Activated naive CD4-positive, alpha-beta T cell treated with anti-CD3 and anti-CD28 coated beads, Interleukin-2, amount 50 U/mL, for 72 hours (primary cell): Measurements from ENCODE around the gene RAB3D. TPM values are rescaled to one million over a fixed set of nuclear protein-coding genes. Genes with fewer than 3 reads are reported as not detected.
"Not testable (repeated sequence)": the region's sequence is repeated elsewhere in the genome, so short reads cannot be mapped to it uniquely, and the experiment has no call there.

Experiments
- ATAC-seq, 2 donors: fragments of 150-1000 bp; cut with Tn5 transposase; 2 replicates each; pipeline ENCODE4 v1.10.0; 2021; ENCODE audit warnings: mild to moderate bottlenecking in 2 of 2, moderate library complexity in 2 of 2
- DNase-seq, 2 donors: peaks; one replicate each; pipeline ENCODE4 v3.0.0; 2021 to 2022; ENCODE audit warnings: low spot score in 2 of 2
- H3K27ac Mint-ChIP-seq, 2 donors: one replicate each; pipeline ENCODE4 v1.8.0; 2022; ENCODE audit warnings: mild to moderate bottlenecking in 2 of 2, mixed read lengths in 2 of 2
- H3K36me3 Mint-ChIP-seq, 2 donors: one replicate each; pipeline ENCODE4 v1.8.0; 2022; ENCODE audit warnings: mixed read lengths in 2 of 2
- H3K9me3 Mint-ChIP-seq, 2 donors: one replicate each; pipeline ENCODE4 v1.8.0; 2022; ENCODE audit warnings: mixed read lengths in 2 of 2
- total RNA-seq, 2 donors: library from RNA; stranded (reverse); gene quantifications; one replicate each; pipeline ENCODE4 v1.2.3, GENCODE V29; 2022

Gene RAB3D
- total RNA-seq, 2 donors from 2014 or later: 3.9 to 19.3 TPM

DNA sequence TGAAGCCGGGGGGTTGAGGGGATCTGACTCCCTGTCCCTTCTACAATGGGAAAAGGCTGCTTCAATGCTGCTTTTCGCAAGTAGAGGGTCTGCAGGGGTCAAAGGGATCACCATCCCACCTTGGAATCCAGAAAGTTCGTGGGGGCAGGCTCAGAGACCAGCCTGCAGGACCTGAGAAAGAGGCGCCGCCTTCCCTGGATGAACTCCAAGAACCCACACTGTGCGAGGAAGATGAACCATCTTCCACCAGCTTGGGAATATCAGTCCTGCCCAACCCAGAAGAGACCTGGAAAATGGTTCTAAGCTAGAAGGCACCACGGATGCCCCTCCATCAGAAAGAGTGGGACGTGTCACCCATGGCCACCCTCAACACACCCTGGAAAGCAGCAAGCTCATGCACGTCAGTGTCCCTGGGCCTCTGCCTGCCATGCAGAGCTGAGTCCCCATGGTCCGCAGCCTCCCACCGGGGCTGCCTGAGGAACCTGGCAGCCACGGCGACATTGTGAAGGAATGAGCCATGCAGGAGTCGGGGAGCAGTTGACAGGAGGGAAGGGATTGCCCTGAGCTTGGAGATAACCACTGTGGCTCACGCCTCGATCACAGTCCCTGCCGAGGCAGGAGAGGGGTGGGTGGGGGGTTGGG, 14.6 kb downstream of the RAB3D start:
- H3K9me3 Mint-ChIP-seq: no peaks in the 10 kb centered on the region
- peak overlapping the region; percentile 78 to 81 for H3K27ac Mint-ChIP-seq
- DNase-seq: no peak
- ATAC-seq: no peak
- no peaks in the 10 kb centered on the region for H3K36me3 Mint-ChIP-seq

DNA sequence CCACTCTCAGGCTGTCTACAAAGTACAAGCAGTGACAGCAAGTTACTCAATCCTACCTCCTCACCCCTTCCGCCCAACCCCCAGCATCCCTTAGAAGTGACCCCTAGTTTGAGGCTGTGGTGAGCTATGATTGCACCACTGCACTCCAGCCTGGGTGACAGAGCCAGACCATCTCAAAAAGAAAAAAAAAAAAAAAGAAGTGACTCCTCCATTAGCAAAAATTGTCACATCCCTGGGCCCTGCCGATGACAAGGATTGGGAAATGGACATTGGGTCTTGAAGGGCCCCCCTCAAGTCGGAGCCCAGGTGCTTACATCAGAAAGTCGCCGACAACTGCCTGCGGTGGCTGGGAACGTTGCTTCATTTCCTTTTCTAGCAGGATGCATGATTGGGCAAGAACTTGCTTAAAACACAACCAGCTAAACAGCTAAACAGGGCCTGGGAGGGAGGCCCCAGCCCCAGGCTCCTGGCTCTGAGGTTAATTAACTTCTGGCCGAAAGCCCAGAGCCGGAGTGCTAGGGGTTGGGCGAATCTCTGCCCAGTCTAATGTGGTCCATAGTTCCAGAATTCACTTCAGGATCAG, 15.3 kb downstream of the RAB3D start:
- Mint-ChIP-seq H3K9me3 (no peaks in the 10 kb centered on the region), H3K27ac (peak overlapping the region; percentile 78 to 81), H3K36me3 (no peaks in the 10 kb centered on the region)
- ATAC-seq (peak; percentile 58 to 84), DNase-seq (no peak)

DNA sequence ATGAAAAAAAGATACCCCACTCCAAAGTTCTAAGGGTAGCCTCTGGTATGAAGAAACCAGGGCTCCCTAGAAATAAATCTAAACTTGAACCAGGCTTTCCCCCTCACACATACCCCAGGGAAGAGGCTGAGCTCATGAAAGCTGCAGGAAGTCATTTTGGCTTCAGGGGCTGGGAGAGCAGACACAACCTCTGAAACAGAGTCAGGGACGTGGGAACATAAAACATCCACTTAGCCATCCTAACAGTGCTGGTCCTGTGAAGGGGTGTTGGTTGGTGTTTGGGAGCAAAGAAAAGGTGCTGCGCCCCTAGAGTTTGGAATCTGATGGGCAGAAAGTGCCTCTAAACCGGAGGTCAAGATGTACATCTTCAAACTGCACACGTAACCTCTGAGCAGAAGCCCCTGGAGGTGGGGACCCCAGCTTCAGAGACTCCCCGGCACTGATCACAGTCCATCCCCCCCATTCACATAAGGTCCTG, 15.8 kb downstream of the RAB3D start:
- DNase-seq: no peak
- no peak for ATAC-seq
- H3K36me3 Mint-ChIP-seq: no peaks in the 10 kb centered on the region
- peak overlapping the region; percentile 78 to 81 for H3K27ac Mint-ChIP-seq
- no peaks in the 10 kb centered on the region for H3K9me3 Mint-ChIP-seq

DNA sequence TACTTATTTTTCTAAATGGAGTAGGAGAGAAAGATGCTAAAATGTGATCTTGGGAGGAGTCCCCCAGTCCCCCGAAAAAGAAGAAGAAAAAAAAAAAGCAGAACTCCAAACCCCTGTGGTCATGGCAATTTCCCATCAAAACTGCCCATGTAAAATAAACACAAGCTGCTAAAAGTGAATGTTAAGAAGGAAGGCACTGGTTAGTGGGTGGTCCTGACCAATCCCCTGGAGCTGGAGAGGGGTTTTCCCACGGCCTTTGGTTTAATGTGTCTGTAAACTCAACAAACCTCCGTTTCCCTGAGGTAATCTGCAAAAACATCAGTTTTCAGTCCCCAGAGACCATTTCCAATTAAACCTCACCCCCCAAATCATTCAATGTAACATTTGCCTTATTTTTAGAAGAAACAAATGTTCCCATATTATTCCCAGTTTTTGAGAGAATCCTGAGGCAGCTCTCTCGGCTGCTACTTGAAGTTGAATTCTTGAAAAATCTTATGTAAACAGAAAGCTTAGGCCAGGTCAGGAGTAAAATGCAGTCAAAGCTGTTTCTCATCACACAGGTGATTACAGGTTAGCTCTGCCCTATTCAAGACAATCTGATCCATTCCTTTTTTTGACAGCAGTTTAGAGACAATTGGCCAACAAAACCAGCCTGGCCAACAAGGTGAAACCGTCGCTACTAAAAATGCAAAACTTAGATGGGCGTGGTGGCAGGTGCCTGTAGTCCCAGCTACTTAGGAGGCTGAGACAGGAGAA, 17.0 kb downstream of the RAB3D start:
- Mint-ChIP-seq H3K27ac (no peak overlapping the region), H3K9me3 (no peaks in the 10 kb centered on the region), H3K36me3 (no peaks in the 10 kb centered on the region)
- ATAC-seq (no peak), DNase-seq (no peak)

DNA sequence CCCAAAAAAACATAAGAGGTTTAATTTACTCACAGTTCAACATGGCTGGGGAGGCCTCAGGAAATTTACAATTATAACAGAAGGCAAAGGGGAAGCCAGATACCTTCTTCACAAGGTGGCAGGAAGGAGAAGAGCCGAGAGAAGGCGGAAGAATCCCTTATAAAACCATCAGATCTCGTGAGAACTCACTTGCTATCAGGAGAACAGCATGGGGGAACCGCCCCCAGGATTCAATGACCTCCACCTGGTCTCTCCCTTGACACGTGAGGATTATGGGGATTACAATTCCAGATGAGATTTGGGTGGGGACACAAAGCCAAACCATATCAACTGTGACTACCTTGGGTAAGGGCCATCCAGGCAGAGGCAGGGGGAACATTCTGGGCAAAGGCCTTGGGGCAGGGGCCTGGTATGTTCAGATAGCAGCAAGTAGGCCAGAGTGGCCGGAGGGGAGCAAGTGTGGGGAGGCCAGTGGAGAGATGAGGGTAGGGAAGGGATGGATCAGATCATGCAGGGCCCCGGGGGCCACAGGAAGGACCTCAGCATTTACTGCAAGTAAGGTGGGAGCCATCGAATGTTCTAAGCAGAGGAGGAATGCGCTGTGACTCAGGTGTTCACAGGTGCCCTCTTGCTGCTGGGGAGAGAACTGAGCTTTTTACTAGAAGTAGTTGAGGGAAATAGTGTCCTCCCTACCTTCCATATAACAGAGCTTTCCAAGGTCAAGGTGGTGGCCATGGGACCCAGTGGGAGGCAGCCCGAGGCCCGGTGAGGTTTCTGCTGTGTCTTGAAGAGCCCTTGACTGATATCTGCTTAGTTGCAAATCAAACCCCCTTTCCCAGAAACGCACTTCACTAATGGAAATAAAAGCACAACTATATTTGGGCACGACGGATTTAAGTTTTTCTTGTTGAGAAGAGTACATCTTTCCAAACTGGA, 18.0 kb downstream of the RAB3D start:
- Mint-ChIP-seq H3K36me3 (no peaks in the 10 kb centered on the region), H3K27ac (no peak overlapping the region), H3K9me3 (no peaks in the 10 kb centered on the region)
- DNase-seq (no peak), ATAC-seq (no peak)

DNA sequence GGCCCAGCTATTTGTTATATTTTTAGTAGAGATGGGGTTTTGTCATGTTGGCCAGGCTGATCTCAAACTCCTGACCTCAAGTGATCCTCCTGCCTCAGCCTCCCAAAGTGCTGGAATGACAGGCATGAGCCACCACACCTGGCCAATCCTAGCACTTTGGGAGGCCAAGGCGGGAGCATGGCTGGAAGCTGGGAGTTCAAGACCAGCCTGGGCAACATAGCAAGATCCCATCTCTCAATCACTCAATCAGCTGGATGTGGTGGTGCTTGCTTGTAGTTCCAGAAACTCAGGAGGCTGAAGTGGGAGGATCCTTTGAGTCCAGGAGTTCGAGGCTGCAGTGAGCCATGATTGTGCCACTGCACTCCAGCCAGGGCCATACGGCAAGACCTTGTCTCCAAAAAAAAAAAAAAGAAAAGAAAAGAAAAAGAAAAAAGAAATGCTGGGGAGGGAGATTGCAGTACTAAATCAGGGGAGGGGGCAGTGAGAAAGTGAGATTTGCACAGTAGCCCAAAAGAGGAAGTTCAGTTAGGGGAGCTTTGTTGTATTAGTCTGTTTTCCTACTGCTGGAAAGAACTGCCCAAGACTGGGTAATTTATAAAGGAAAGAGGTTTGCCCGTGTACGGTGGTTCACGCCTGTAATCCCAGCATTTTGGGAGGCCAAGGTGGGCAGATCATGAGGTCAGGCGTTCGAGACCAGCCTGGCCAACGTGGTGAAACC, 19.0 kb downstream of the RAB3D start:
- not testable (repeated sequence) for DNase-seq

DNA sequence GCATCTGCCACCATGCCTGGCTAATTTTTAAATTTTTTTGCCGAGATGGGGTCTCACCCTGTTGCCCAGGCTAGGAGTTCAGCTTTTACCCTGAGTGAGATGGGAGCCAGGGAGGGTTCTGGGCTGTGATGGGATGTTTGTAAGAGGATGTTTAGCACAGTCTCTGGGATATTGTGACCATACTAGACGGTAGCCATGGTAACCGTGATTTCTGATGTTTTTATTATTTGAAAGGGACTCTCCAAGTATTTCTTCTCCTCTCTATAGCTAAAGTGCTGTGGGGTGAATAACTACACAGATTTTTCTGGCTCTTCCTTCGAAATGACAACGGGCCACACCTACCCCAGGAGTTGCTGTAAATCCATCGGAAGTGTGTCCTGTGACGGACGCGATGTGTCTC, 33.1 kb downstream of the RAB3D start:
- ATAC-seq (no peak), DNase-seq (no peak)
- Mint-ChIP-seq H3K9me3 (no peaks in the 10 kb centered on the region), H3K36me3 (no peaks in the 10 kb centered on the region), H3K27ac (no peak overlapping the region)

More for the DNA sequence above, 19.0 kb downstream of the RAB3D start:
- not testable (repeated sequence) for H3K27ac Mint-ChIP-seq, H3K9me3 Mint-ChIP-seq, H3K36me3 Mint-ChIP-seq, ATAC-seq

DNA sequence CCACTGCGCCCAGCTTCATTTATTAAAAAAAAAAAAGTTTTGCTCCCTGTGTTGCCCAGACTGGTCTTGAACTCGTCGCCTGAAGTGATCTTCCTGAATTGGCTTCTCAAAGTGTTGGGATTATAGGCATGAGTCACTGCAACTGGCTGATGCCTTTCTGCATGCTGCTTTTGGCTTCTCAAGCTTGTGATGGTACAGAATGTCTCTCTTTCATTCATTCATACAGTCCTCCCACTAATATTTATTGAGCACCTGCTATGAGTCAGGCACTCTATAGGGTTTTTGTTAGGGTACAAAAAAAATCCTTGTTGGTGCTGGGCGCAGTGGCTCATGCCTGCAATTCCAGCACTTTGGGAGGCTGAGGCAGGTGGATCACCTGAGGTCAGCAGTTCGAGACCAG, 34.5 kb downstream of the RAB3D start:
- H3K36me3 Mint-ChIP-seq: no peaks in the 10 kb centered on the region
- no peak for ATAC-seq
- H3K27ac Mint-ChIP-seq: no peak overlapping the region
- no peaks in the 10 kb centered on the region for H3K9me3 Mint-ChIP-seq
- DNase-seq: no peak

DNA sequence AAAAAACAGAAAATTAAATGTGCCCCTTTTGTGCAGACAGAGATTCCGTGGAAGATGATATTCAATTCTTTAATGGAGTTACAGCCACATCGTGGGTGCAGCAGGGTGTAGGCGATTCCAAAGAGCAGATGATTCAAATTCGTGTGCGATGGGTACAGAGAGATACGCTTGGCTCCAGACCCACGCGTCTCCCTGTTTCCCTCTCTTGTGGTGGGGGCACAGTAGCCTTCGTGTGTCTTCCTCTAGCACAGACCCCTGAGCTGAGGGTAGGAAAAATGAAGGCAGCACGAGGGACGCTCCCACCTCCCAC, 38.7 kb downstream of the RAB3D start:
- DNase-seq (no peak), ATAC-seq (no peak)
- Mint-ChIP-seq H3K27ac (no peak overlapping the region), H3K36me3 (no peaks in the 10 kb centered on the region), H3K9me3 (no peaks in the 10 kb centered on the region)

DNA sequence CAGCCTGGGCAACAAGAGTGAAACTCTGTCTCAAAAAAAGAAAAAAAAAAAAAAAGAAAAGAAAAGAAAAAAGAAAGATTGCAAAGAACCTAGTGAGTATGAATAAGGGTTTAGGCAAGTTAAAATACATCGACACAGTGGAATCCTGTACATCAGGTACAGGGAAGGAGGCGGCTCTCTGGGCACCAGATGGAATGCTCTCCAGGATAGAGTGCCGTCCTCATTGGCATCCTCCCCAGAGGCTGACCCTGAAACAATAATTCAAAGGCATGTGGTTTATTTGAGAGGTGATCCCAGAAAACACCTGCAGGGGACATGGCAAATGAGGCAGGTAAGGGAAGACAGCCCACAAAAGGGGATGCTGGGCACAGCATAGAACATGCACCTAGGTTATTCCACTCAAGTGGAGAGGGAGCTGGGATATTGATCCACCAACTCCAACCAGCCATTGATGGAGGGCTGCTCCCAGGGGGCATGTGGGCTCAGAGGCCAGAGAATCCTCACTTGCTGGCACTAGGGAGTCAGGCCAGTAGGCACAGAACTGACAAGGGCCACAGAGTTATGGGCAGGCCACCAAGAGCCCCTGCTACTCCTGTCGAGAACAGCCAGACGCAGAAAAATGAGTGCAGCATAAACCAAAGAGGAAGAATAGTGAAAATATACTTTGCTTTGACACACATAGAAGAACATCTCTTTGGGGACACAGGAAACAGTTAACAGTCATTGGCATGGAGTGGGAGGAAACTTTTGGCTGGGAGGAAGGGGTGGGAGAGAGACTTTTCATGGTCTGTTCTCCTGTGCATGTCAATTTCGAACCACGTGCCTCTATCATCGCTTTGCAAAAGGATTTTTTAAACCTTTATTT, 39.3 kb downstream of the RAB3D start:
- DNase-seq: no peak
- no peak overlapping the region for H3K27ac Mint-ChIP-seq
- H3K9me3 Mint-ChIP-seq: no peaks in the 10 kb centered on the region
- ATAC-seq: no peak
- H3K36me3 Mint-ChIP-seq: no peaks in the 10 kb centered on the region

DNA sequence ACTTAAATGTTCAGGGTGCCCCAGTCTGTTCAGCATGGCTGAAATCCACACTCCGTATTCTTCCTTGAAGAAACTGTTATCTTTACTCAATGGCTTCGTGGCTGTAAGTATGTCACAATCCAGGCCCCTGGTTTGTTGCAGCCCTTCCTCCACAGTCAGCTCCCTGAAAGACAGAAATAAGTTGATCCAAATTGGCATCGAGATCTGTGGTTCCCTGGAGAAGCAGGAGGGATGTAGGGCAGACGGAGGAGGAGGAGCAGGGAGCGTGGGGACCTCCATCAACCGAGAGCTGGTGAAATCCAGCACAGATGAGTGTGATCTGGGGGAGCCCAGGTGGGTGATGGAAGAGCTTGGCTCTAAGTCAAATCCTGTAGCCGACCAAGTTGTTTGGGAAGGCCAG, 43.2 kb downstream of the RAB3D start:
- Mint-ChIP-seq H3K27ac (no peak overlapping the region), H3K9me3 (no peaks in the 10 kb centered on the region), H3K36me3 (no peaks in the 10 kb centered on the region)
- no peak for ATAC-seq
- DNase-seq: no peak

DNA sequence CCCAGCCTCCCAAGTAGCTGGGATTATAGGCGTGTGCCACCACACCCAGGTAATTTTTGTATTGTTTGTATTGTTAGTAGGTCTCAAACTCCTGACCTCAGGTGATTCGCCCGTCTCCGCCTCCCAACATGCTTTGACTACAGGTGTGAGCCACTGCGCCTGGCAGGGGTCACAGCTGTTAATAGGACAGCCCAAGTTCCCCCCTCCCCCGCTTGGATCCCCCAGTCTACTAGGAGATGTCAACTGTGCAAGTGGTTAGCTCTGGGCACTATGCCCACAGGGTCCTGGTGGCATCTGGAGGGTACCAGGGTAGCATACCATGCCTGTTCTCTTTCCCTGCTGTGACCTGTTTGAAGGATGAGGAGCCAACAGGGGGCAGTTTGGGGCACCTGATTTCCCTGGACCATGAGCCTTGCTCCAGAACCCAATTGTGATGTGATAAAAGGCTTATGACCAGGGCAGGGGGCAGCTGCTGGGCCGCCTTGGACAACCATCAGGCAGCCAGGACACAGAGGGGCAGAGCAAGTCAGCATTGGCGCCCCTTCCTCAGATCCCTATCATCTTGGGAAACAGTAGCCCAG, 43.7 kb downstream of the RAB3D start, which contains the start of gene TSPAN16:
Gene TSPAN16 (plus strand): TSS at position 496 of the 581 bp plus-strand sequence. CDS start 138 bp downstream, outside the sequence.
- Mint-ChIP-seq H3K27ac (peak within 1 kb of the TSS in 1 of 2 donors; percentile 55), H3K36me3 (no peaks in the 10 kb centered on the region), H3K9me3 (no peaks in the 10 kb centered on the region)
- ATAC-seq (no peak), DNase-seq (no peak)

DNA sequence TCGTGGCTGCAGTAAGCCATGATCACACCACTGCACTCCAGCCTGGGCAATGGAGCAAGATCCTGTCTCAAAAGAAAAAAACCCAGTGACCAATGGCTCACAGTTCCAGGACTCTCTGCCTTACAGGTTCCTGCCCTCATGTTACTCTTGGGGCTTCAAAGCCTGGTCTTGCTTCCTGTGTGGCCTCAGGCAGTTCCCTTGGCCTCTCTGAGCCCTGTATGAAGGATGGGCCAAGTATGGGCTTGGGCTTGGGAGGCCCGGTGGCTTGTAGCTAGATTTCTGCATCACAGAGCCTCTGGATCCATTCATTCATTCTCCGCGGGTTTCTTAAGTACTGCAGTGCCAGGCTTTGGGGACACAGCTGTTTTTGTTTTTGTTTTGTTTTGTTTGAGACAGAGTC, 44.3 kb downstream of the RAB3D start:
- Mint-ChIP-seq H3K9me3 (no peaks in the 10 kb centered on the region), H3K36me3 (no peaks in the 10 kb centered on the region), H3K27ac (peak overlapping the region in 1 of 2 donors; percentile 55)
- DNase-seq (no peak), ATAC-seq (no peak)

DNA sequence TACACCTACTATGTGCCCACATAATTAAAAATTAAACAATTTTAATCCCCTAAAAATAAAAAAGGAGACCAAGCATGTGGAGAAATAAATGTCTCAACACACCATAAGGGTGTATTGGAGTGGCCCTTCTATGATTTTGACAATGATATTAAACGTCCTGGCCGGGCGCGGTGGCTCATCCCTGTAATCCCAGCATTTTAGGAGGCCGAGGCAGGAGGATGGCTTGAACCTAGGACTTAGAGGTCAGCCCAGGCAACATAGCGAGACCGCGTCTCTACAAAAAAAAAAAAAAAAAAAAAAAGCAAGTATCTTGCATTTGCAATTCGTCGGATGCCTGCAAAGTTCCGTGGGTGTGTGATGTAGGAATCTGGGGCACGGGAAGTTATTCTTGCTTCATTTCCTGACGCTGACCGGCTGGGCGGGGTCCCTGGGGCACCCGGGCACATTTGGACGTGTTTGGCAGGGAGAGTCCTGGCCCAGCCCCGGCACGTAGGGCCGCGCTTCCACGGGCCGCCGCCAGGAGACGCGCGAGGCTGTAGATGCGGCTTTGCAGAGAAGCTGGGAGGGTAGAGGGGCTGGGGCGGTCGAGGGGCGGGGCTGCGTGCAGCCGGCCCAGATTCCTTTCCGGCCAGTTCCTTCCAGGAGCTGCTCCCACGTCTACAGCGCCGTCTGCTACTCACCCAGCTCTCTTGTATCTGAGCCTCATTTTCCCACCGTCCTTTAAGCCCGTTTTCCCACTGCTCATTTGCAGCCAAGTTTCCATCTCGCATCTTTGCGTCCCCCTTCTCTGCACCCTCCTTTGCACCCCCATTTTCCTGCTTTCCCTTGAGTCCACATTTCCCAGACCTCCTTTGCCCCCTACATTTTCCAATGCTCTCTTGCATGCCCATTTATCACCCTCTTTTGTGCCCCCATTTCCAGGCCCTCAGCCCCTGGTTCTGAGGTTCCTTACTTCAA, 45.7 kb downstream of the RAB3D start:
- no peaks in the 10 kb centered on the region for H3K9me3 Mint-ChIP-seq
- peak; percentile 83 to 95 for DNase-seq
- H3K36me3 Mint-ChIP-seq: no peaks in the 10 kb centered on the region
- no peak overlapping the region for H3K27ac Mint-ChIP-seq
- ATAC-seq: peak; percentile 99 to 100
